Panc1 (cell line): ENCODE results near the gene SOWAHC. TPM values are rescaled to one million over a fixed set of nuclear protein-coding genes. Genes with fewer than 3 reads are reported as not detected.

Experiments used
- ATAC-seq: fragments of 200-7000 bp; cut with Tn5 transposase; 2 replicates; pipeline ENCODE4 v1.9.1; 2020; ENCODE audit warnings: mild to moderate bottlenecking, moderate library complexity
- BruUV-seq: library from RNA; stranded (reverse); fragments of 400-500 nt; replicated peaks from 2 replicates; lab custom pipeline; 2021; lab: Mats Ljungman, UMichigan
- CTCF ChIA-PET: fragments of 300-600 bp; sonication (Branson Sonifier 250); formaldehyde crosslinking; loops from one replicate; lab custom pipeline; 2022; ENCODE audit warnings: antibody characterized with exemption; lab: Charles Lee
- POLR2A ChIA-PET: fragments of 300-600 bp; sonication (Branson Sonifier 250); formaldehyde crosslinking; loops from one replicate; lab custom pipeline; 2022; ENCODE audit warnings: antibody characterized with exemption; lab: Charles Lee
- DNase-seq: peaks from one replicate; pipeline ENCODE4 v3.0.0-alpha.2; 2010; ENCODE audit warnings: low read depth, low spot score
- H3K27ac ChIP-seq: 2 replicates; pipeline ENCODE4 v1.5.1; 2011; ENCODE audit warnings: mild to moderate bottlenecking, low read length, inconsistent platforms
- H3K27me3 ChIP-seq: fragments of 200-500 bp; sonication (Bioruptor generic); 2 replicates; pipeline ENCODE4 v1.6.0; 2014; ENCODE audit warnings: low read length, inconsistent platforms; ENCODE audit not compliant: control insufficient read depth, insufficient read depth
- H3K36me3 ChIP-seq: fragments of 200-500 bp; sonication (Bioruptor generic); 2 replicates; pipeline ENCODE4 v1.5.1; 2014; ENCODE audit warnings: inconsistent platforms, mild to moderate bottlenecking, low read length, moderate library complexity; ENCODE audit not compliant: control insufficient read depth, insufficient read depth
- H3K4me1 ChIP-seq: 2 replicates; pipeline ENCODE4 v1.5.1; 2011; ENCODE audit warnings: inconsistent platforms, mild to moderate bottlenecking, low read length, moderate library complexity; ENCODE audit not compliant: control insufficient read depth, insufficient read depth
- H3K4me3 ChIP-seq, 2 experiments: 2 replicates each; pipeline ENCODE4 v1.5.1; 2011 to 2012; ENCODE audit warnings: low read depth in 2 of 2, low read length in 2 of 2, mild to moderate bottlenecking in 2 of 2, inconsistent platforms in 1 of 2, moderate library complexity in 1 of 2
- H3K9me3 ChIP-seq: fragments of 200-500 bp; sonication (Bioruptor generic); 2 replicates; pipeline ENCODE4 v1.5.1; 2014; ENCODE audit warnings: low read depth, mild to moderate bottlenecking, inconsistent platforms, low read length, moderate library complexity; ENCODE audit not compliant: control insufficient read depth, insufficient read depth
- POLR2AphosphoS5 ChIP-seq: IDR thresholded peaks from 2 replicates; pipeline ENCODE4 v1.6.1; 2012; ENCODE audit warnings: mild to moderate bottlenecking, low read depth, low read length, moderate library complexity
- SIN3A ChIP-seq: IDR thresholded peaks from 2 replicates; pipeline ENCODE4 v1.6.1; 2012; ENCODE audit warnings: low read depth, mild to moderate bottlenecking, low read length, moderate library complexity, borderline replicate concordance; ENCODE audit not compliant: insufficient read depth
- TCF7L2 ChIP-seq: IDR thresholded peaks from 2 replicates; pipeline ENCODE4 v1.6.1; 2011; ENCODE audit warnings: mild to moderate bottlenecking, low read depth, low read length, inconsistent platforms
- in situ Hi-C: cut with HindIII; loops from 2 replicates; pipeline ENCODE4 v1.10.0; 2016; ENCODE audit warnings: low sequenced_read_pairs, low pct_unique_long_range_greater_than_20kb
- intact Hi-C: fragments of 100-400 bp; cut with micrococcal nuclease; formaldehyde crosslinking; loops from one replicate; pipeline ENCODE4 v1.10.0; 2022; ENCODE audit not compliant: unreplicated experiment
- total RNA-seq: library from RNA; stranded (reverse); gene quantifications from one replicate; pipeline ENCODE4 v1.2.1, GENCODE V29; 2021; ENCODE audit not compliant: unreplicated experiment
- TF ChIP-seq, protein P1 (sequence below), 2 experiments: IDR thresholded peaks; 2 replicates each; pipeline ENCODE4 v1.6.1; 2011 to 2012; ENCODE audit warnings: low read depth in 2 of 2, control low read depth in 1 of 2, low read length in 1 of 2, mild to moderate bottlenecking in 1 of 2, moderate library complexity in 1 of 2; ENCODE audit not compliant: insufficient read depth in 1 of 2
- TF ChIP-seq, protein P2 (sequence below): fragments of 450-650 bp; IDR thresholded peaks from 2 replicates; pipeline ENCODE4 v1.5.1; 2017; ENCODE audit warnings: mild to moderate bottlenecking

SOWAHC gene
- total RNA-seq, 1 experiment from 2014 or later = 23.4 TPM

GRCh38 chr2:109648041-109648527 lies 33.9 kb downstream of the SOWAHC start:
- H3K27ac ChIP-seq = peak overlapping the region; percentile 25; the same call in 1 of the 2 replicates
- no TSS peak for BruUV-seq
- DNase-seq (no peak), ATAC-seq (peak; percentile 35)
- no peak overlapping the region for H3K4me3 ChIP-seq
- ChIA-PET CTCF (no interaction called here), POLR2A (no interaction called here)
- TF ChIP-seq, protein P1, sequence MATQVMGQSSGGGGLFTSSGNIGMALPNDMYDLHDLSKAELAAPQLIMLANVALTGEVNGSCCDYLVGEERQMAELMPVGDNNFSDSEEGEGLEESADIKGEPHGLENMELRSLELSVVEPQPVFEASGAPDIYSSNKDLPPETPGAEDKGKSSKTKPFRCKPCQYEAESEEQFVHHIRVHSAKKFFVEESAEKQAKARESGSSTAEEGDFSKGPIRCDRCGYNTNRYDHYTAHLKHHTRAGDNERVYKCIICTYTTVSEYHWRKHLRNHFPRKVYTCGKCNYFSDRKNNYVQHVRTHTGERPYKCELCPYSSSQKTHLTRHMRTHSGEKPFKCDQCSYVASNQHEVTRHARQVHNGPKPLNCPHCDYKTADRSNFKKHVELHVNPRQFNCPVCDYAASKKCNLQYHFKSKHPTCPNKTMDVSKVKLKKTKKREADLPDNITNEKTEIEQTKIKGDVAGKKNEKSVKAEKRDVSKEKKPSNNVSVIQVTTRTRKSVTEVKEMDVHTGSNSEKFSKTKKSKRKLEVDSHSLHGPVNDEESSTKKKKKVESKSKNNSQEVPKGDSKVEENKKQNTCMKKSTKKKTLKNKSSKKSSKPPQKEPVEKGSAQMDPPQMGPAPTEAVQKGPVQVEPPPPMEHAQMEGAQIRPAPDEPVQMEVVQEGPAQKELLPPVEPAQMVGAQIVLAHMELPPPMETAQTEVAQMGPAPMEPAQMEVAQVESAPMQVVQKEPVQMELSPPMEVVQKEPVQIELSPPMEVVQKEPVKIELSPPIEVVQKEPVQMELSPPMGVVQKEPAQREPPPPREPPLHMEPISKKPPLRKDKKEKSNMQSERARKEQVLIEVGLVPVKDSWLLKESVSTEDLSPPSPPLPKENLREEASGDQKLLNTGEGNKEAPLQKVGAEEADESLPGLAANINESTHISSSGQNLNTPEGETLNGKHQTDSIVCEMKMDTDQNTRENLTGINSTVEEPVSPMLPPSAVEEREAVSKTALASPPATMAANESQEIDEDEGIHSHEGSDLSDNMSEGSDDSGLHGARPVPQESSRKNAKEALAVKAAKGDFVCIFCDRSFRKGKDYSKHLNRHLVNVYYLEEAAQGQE (IDR thresholded peaks at IDR 0.05; ENCODE audit: insufficient read depth in 1 of 2, low read depth in 2 of 2, low read length in 1 of 2) = no peak
- TF ChIP-seq POLR2AphosphoS5 (no peak), TCF7L2 (no peak), SIN3A (no peak)
- TF ChIP-seq, protein P2, sequence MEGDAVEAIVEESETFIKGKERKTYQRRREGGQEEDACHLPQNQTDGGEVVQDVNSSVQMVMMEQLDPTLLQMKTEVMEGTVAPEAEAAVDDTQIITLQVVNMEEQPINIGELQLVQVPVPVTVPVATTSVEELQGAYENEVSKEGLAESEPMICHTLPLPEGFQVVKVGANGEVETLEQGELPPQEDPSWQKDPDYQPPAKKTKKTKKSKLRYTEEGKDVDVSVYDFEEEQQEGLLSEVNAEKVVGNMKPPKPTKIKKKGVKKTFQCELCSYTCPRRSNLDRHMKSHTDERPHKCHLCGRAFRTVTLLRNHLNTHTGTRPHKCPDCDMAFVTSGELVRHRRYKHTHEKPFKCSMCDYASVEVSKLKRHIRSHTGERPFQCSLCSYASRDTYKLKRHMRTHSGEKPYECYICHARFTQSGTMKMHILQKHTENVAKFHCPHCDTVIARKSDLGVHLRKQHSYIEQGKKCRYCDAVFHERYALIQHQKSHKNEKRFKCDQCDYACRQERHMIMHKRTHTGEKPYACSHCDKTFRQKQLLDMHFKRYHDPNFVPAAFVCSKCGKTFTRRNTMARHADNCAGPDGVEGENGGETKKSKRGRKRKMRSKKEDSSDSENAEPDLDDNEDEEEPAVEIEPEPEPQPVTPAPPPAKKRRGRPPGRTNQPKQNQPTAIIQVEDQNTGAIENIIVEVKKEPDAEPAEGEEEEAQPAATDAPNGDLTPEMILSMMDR = no peak
- intact Hi-C loops = no loop called here
- H3K27me3 ChIP-seq = no peaks in the 10 kb centered on the region
- H3K36me3 ChIP-seq = no peaks in the 10 kb centered on the region; the same call in 1 of the 2 replicates
- H3K4me1 ChIP-seq = peaks cover 14% of the 10 kb centered on the region
- H3K9me3 ChIP-seq = no peaks in the 10 kb centered on the region
- in situ Hi-C loops = no loop called here

DNA sequence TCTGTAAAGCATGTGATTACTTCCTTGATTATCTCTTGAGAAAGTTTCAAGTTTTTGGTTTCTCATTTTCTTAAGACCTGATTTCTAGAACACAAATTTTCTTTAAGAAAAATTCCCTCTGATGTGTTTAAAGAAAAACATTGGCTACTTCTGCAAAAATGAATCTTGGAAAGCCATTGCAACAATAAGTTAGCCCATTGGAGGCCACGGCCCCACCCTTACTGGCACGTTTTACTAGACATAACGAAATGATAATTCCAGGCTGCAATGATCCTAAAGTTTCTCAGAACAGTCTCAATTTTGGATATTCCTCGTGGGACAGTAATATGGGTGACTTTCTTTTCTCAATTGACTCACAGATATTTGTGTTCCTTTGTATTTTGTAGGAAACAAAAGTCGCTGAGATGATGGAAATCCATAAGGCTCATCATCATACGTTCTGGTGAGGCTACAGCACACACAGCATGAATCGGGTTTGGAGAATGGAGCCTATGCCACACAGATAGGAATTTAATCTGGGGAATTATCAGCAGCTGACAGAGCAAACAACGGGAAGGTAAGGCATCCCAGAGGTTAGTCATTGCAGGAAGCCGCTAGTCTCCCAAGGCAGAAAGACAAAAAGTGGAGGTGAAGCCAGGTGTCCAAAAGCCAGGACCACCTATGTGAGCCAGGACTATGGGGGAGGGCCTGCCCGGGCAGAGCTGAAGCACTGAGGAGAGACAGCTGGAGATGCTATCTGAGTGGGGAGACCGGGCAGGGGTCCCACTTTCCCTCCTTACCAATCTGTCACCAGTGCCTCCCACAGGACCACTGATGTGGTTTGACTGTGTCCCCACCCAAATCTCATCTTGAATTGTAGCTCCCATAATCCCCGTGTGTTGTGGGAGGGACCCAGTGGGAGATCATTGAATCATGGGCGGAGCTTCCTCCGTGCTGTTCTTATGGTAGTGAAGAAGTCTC lies 35.9 kb downstream of the SOWAHC start:
- DNase-seq (no peak), ATAC-seq (no peak)
- intact Hi-C loops = no loop called here
- Histone ChIP-seq H3K4me3 (no peak overlapping the region), H3K4me1 (peaks cover 5% of the 10 kb centered on the region), H3K27me3 (no peaks in the 10 kb centered on the region), H3K36me3 (no peaks in the 10 kb centered on the region; the same call in 1 of the 2 replicates), H3K27ac (no peak overlapping the region), H3K9me3 (no peaks in the 10 kb centered on the region)
- BruUV-seq = no TSS peak
- TF ChIP-seq, protein P1 (IDR thresholded peaks at IDR 0.05; ENCODE audit: insufficient read depth in 1 of 2, low read depth in 2 of 2, low read length in 1 of 2) = no peak
- TF ChIP-seq TCF7L2 = no peak
- no peak for TF ChIP-seq POLR2AphosphoS5
- TF ChIP-seq, protein P2 = no peak
- TF ChIP-seq SIN3A = no peak
- ChIA-PET CTCF (interaction anchor here (0.6 kb wide), 1 partner anchor 41 kb away, joined by 3 read pairs; no protein-coding TSS in a partner anchor), POLR2A (no interaction called here)
- in situ Hi-C loops = no loop called here
